HepG2 (cell line): ENCODE results near the gene CIB2. TPM values are rescaled to one million over a fixed set of nuclear protein-coding genes. Genes with fewer than 3 reads are reported as not detected.

Experiments used
- CERS6 ChIP-seq: sonication (generic); formaldehyde crosslinking; IDR thresholded peaks from 2 replicates; pipeline ENCODE4 v1.5.0; 2020; ENCODE audit warnings: missing genetic modification reagents
- CTCF ChIP-seq: sonication (generic); formaldehyde crosslinking; IDR thresholded peaks from 2 replicates; pipeline ENCODE4 v1.5.0; 2020; ENCODE audit warnings: mild to moderate bottlenecking, missing genetic modification reagents, moderate library complexity
- HIVEP1 ChIP-seq: sonication (generic); formaldehyde crosslinking; IDR thresholded peaks from 2 replicates; pipeline ENCODE4 v1.4.0; 2020; ENCODE audit warnings: mild to moderate bottlenecking, missing genetic modification reagents
- HMG20B ChIP-seq: conservative IDR thresholded peaks from 2 replicates; pipeline ENCODE4 v1.6.1; 2016; ENCODE audit warnings: missing genetic modification reagents, missing compliant biosample characterization
- IRF9 ChIP-seq: sonication (generic); formaldehyde crosslinking; IDR thresholded peaks from 2 replicates; pipeline ENCODE4 v1.8.0; 2022; ENCODE audit warnings: missing genetic modification reagents, mild to moderate bottlenecking, borderline replicate concordance
- KMT2B ChIP-seq: IDR thresholded peaks from 2 replicates; pipeline ENCODE4 v1.6.1; 2016; ENCODE audit warnings: missing genetic modification reagents, missing compliant biosample characterization
- MTF2 ChIP-seq: sonication (generic); formaldehyde crosslinking; IDR thresholded peaks from 2 replicates; pipeline ENCODE4 v1.5.0; 2020; ENCODE audit warnings: missing genetic modification reagents, borderline replicate concordance
- NR1H2 ChIP-seq: sonication (generic); formaldehyde crosslinking; IDR thresholded peaks from 2 replicates; pipeline ENCODE4 v1.8.1; 2022; ENCODE audit warnings: low read depth, missing genetic modification reagents, borderline replicate concordance
- PCBP1 ChIP-seq: fragments of 200-400 bp; formaldehyde crosslinking; IDR thresholded peaks from 2 replicates; pipeline ENCODE4 v1.6.1; 2017; ENCODE audit warnings: mild to moderate bottlenecking, low read depth, low read length, borderline replicate concordance
- RFXAP ChIP-seq: sonication (generic); formaldehyde crosslinking; IDR thresholded peaks from 2 replicates; pipeline ENCODE4 v1.4.0; 2020; ENCODE audit warnings: missing genetic modification reagents, borderline replicate concordance
- SRY ChIP-seq: sonication (generic); formaldehyde crosslinking; IDR thresholded peaks from 2 replicates; pipeline ENCODE4 v1.8.0; 2022; ENCODE audit warnings: mild to moderate bottlenecking, missing genetic modification reagents
- ZBTB40 ChIP-seq, 2 experiments: fragments of 450-650 bp in 1 of 2; sonication (generic) in 1 of 2; formaldehyde crosslinking in 1 of 2; IDR thresholded peaks; 2 replicates each; pipeline versions ENCODE4 v1.6.1 to v1.8.0; 2016 to 2022; ENCODE audit warnings: antibody characterized with exemption in 1 of 2, mild to moderate bottlenecking in 1 of 2, missing genetic modification reagents in 1 of 2
- ZNF17 ChIP-seq: sonication (generic); formaldehyde crosslinking; IDR thresholded peaks from 2 replicates; pipeline ENCODE4 v1.5.0; 2020; ENCODE audit warnings: mild to moderate bottlenecking, missing genetic modification reagents
- ZNF782 ChIP-seq: sonication (generic); formaldehyde crosslinking; IDR thresholded peaks from 2 replicates; pipeline ENCODE4 v1.4.0; 2020; ENCODE audit warnings: missing genetic modification reagents, mild to moderate bottlenecking, borderline replicate concordance
- ZZZ3 ChIP-seq: sonication (generic); formaldehyde crosslinking; IDR thresholded peaks from 2 replicates; pipeline ENCODE4 v1.4.0; 2020; ENCODE audit warnings: missing genetic modification reagents, mild to moderate bottlenecking, borderline replicate concordance
- polyA plus RNA-seq, 8 experiments: library from polyadenylated mRNA; depleted of rRNA in 3 of 8; stranded (reverse) in 7 of 8; unstranded in 1 of 8; fragments of >200 nt; fragmentation: Illumina TruSeq in 4 of 8; extraction: Trizol in 4 of 8; gene quantifications; 2 replicates each; pipeline versions ENCODE4 v1.2.1 to v1.2.3, GENCODE V29; 2011 to 2016; ENCODE audit warnings: low read depth in 4 of 8, missing spikeins in 1 of 8, mixed read lengths in 1 of 8; ENCODE audit not compliant: insufficient read depth in 1 of 8
- total RNA-seq, 5 experiments: library from RNA; depleted of rRNA; stranded (reverse); fragments of >200 nt; fragmentation: Illumina TruSeq; extraction: Trizol; gene quantifications; 2 replicates each; pipeline ENCODE4 v1.2.3, GENCODE V29; 2016; ENCODE audit warnings: low read depth in 1 of 5

Gene CIB2
- total and polyA plus RNA-seq, 2 of the 13 experiments (the other 11 are each of a cell fraction or from before 2014, with no cell fraction given): 1.4 to 1.5 TPM

- TF ChIP-seq CERS6 (CRISPR knock-in tag): no peak
- TF ChIP-seq ZNF17 (CRISPR knock-in tag): no peak
- TF ChIP-seq SRY (CRISPR knock-in tag): peak; percentile 74; the same call in 1 of the 2 replicates
- no peak for TF ChIP-seq ZZZ3 (CRISPR knock-in tag)
- TF ChIP-seq KMT2B (CRISPR knock-in tag): no peak
- TF ChIP-seq MTF2 (CRISPR knock-in tag): no peak
- TF ChIP-seq PCBP1: no peak
- TF ChIP-seq RFXAP (CRISPR knock-in tag): peak; percentile 75
- TF ChIP-seq HMG20B (CRISPR knock-in tag): no peak
- no peak for TF ChIP-seq ZNF782
- no peak for TF ChIP-seq HIVEP1 (CRISPR knock-in tag)
- no peak for TF ChIP-seq NR1H2
- TF ChIP-seq IRF9: peak; percentile 61; the same call in 1 of the 2 replicates
- TF ChIP-seq CTCF (CRISPR knock-in tag): peak; percentile 75
- no peak for TF ChIP-seq ZBTB40 (IDR thresholded peaks at IDR 0.05)
- TF ChIP-seq ZBTB40 (CRISPR knock-in tag; IDR thresholded peaks at IDR 0.05): no peak
Observed at GRCh38 chr15:78131295-78132061, at the start of gene CIB2 (continued).
